NOMO-1 (cell line): ENCODE measurements around the gene TEX19.
"Not testable (repeated sequence)": the region's sequence is repeated elsewhere in the genome, so short reads cannot be mapped to it uniquely, and the experiment has no call there.

Experiments
- DNase-seq, 2 experiments: peaks; one replicate each; lab custom pipeline; 2025; ENCODE audit not compliant: unreplicated experiment in 2 of 2; lab: John Stamatoyannopoulos, UW

Gene TEX19

DNA sequence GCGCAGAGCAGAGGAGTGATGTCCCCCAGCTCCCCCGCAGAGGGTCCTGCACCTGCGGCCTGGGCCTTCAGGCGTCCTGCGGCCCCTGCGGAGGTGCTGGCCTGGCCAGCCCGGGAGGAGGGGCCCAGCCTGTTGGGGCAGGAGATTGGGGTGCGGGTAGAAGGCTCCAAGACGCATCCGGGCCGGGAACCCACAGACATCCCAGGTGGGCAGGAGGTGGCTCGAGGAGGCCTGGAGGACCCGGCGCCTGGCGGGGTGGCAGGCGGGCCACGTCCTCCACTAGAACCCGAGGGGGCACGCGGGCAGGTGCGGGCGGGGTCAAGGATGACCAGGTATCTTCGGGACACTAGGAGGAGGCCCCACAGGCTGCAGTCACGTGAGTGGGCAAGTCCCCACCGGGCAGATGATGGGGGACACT, 24.8 kb upstream of the TEX19 start:
- DNase-seq: no peak

DNA sequence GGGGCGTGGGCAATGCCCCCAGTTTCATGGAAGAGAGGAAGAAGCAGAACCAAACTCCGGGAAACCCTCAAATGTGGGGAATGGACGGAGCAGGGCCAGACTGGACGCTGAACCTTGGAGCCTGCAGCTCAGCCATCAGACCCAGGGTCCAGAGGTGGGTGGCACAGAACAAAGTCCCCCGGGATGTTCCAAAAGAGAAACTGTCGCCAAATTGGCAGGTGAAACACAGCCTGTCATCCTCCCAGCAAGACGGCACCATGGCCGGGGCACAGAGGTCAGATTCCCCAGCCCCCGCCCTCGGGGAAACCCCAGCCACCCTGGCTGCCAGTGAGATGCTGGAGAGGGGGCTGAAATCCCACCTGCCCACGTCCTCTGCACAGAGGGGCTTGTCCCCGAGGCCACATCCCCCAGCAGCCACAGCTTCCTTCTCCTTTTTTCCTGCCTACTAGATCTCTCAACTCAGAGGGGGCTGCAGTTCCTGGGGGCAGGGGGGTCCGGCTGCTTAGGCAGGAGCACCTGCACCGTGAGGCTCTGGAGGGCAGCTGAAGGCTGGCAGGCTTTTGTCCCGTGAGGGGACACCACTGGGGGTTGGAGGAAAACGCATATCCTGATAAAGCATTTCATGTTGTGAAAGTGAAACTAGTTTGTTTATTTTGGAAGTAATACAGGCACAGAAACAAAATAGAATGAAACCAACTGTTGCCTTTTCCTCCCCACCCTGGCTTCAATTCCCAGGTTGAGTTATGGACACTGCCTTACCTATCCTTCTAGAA, 24.2 kb upstream of the TEX19 start:
- peak in 1 of 2 experiments; percentile 24 for DNase-seq

DNA sequence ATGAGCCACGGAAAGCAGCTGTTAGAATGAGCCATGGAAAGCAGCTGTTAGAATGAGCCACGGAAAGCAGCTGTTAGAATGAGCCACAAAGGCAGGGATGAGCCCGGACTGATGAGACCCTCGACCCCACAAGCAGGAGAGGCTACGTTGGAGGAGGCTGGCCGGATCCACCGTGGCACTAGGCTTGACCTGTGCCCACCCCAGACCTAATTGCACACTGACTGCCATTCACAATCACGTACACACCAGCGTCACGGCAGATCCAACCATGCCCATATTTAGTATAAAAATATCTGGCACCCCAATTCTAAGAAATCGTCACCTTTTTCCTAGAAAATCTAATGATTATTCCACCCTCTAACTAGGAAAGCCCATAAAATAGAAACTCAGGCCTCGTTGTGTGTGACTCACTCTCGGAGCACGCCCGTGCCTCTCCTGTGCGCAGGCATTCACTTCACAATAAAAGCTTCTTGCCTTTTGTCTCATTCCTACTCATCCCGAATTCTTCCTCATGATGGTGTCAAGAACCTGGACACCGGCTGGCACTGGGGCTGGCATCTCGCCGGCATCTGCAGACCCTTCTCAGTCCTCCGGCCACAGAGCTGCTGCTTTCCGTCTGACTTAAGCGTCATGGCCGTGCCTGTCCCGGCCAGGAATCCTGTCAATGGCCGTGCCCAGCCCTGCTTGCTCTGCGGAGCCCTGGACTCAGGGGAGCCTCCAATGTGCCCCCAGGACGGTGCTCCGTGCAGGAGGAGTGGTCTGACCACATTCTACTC, 20.0 kb upstream of the TEX19 start:
- DNase-seq: no peak

DNA sequence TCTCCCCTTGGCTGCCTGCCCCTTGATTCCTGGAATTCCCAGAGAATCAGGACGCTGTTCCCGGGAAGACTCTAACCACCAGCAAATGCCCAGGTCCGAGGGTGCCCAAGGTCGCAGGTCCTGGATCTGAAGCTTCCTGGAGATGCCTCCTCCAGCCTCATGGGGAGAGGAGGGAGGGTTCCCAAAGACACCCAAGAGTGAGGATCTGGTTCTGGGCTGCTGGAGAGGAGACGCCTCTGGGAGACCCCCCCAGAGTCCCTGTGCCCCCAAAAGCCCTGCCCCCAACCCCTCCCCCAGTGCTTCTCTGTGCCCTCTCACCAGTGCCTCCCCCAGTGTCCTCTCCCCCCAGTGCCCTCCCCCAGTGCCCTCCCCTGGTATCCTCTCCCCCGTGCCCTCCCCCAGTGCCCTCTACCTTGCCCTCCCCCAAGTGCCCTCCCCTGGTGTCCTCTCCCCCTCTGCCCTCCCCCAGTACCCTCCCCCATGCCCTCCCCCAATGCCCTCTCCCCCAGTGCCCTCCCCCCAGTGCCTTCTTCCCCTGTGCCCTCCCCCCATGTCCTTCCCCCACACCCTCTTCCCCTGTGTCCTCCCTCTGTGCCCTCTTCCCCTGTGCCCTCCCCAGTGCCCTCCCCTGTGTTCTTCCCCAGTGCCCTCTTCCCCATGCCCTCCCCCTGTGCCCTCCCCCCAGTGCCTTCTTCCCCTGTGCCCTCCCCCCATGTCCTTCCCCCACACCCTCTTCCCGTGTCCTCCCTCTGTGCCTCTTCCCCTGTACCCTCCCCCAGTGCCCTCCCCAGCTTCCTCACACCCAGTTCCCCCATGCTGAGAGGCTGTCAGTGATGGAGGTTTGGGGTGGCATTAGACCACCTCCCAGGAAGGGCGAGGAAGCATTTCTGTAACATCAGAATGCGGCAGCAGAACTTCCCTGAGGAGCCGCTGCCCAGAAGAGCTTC, 19.1 kb upstream of the TEX19 start:
- no peak for DNase-seq

DNA sequence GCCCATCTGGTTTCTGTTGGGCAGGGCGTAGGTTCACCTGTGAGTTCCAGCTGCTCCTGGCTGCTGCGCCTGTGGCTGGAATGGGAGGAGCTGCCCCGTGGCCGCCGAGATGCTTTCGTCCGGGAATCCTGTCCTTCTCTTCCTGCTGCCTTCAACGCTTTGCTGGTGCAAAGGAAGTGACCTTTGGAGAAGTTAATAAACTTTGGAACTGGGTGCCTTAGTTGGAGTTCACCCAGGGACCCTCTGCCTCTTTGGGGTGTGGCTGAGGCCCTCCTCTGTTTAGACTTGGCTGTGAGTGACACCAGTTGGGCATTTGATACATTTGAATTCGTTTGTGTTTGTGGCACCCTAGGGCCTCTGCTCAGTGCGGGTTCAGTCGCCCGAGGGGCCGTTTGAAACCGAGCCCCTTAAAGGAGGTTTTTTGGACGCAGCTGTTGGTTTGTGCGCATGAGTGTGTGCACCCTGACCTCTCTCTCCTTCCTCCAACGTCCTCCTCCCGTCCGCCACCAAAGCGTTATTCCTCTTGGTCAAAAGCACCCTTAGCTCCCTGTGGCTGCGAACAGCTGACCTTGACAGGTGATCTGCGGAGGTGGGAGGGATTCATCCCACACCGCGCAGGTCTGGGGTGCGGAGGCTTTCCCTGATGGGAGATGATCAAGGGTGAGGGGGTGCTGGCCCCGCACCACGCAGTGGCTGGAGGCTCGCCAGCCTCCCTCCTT, 16.5 kb upstream of the TEX19 start:
- no peak for DNase-seq

DNA sequence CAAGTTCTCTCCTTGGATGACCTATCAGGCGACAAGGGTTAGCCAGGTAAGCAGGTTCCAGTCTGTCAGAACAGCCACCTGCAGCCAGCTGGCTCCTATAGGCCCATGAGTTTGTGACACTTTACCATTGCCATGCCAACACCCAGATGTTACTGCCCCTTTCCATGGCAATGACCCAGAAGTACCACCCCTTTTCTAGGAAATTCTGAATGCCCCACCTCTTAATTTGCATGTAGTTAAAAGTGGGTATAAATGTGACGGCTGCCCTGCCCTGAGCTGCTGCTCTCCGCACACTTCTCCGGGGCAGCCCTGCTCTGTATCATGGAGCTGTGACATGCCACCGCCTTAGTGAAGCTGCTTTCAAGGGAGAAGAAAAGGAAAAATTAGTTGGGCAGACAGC, 15.5 kb upstream of the TEX19 start:
- no peak for DNase-seq

DNA sequence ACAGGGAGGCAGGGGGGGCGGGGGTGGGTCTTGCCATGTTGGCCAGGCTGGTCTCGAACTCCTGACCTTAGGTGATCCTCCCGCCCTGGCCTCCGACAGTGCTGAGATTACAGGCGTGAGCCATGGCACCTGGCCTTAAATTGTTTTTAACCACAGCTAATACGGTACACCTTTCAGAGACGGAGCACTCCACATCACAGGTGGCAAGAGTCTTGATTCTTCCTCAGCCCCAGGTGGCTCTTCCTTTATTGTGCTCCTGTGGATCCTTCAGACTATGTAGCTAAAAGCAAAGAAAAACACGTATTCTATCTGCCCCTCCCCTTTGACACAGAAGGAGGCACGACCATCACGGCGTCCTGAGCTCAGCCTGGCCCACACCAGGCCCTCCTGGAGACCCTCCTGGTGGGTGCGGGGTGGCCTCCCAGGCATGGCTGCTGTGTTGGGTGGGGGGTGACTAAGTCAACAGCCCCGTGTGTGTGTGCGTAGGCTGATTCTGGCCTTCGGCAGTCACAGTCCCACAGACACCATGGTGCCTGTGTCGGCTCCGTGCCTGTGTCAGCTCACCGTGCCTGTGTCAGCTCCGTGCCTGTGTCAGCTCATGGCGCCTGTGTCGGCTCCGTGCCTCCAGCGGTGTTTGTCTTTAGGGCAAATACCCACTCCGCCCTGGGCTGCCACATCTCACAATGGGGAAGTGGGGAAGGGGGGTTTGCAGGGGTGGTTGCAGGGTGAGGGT, 14.7 kb upstream of the TEX19 start:
- DNase-seq: no peak

DNA sequence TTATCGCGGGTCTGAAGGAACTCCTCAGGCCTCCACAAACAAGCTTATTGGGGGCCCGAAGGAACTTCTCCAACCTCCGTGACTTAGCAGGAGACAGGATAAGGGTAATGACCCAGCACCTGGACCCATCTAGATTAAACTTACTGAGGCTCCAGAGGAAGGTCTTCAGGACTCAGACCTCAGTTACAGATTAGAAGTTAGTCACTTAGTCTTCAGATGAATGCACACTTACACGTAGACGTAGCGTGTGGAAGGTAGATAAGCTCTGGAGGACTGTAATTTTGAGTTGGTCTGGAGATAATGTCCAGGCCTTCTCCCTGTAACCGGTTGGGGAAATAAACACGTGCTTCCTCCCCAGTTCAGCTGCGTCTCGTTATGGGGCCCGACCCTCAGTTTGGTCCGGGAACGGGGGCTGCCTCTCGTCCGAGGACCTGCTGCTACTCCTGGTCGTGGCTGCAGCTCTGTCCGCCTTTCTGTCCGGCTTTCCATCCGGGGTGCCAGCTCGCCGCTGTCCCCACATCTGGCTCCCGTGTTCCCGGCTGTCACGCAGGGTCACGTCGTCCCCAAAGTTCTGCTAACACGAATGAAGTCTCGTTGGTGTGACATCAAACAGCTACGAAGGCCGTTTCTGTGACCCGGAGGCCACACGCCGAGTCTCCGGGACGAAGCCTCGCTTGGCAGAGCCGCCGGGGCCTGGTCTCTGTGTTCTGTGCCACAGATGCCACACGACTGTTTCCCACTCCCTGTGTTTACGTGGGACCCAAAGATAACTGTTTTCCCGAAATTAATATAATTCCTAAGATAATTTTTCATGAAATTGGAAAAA, 13.7 kb upstream of the TEX19 start:
- no peak for DNase-seq

DNA sequence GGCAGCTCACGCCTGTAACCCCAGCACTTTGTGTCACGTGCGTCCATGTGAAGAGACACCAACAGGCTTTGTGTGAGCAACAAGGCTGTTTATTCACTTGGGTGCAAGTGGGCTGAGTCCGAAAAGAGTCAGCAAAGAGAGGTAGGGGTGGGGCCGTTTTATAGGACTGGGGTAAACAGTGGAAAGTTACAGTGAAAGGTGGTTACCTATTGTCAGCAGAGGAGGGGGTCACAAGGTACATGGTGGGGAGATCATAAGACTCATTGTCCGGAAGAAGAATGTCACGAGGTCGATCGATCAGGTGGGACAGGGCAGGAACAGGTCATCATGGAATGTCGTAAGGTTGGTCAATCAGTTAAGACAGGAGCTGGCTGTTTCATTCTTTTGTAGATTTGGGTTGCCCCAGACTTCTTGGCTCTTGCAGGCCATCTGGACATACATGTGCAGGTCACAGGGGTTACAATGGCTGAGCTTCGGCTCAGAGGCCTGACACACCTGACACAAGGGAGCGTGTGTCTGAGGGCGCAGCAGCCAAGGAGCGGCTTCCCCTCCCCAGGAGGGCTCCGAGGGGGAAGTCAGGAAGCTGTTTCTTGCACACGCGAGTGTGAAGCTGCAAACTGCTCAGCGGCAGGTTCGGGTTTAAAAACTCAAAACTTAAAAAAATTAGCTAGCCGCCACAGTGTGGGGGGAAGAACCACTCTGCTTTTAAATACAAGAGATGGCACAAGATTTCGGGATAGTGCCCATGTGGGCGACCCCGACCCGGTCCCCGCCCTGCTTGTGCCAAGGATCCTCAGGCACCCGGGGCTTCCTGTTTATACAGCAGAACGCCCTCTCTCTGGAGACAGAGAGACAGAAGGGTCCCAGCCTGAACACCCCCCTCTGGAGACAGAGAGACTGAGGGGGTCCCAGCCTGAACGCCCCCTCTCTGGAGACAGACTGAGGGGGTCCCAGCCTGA, 12.4 kb upstream of the TEX19 start:
- DNase-seq: no peak

DNA sequence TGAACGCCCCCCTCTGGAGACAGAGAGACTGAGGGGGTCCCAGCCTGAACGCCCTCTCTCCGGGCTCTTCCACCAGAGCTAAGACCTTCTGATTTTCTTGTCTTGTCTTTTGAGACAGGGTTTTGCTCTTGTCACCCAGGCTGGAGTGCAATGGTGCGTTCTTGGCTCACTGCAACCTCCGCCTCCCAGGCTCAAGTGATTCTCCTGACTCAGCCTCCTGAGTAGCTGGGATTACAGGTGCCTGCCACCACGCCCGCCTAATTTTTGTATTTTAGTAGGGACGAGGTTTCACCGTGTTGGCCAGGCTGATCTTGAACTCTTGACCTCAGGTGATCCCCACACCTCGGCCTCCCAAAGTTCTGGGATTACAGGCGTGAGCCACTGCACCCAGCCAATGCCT, 11.1 kb upstream of the TEX19 start:
- DNase-seq: not testable (repeated sequence)

DNA sequence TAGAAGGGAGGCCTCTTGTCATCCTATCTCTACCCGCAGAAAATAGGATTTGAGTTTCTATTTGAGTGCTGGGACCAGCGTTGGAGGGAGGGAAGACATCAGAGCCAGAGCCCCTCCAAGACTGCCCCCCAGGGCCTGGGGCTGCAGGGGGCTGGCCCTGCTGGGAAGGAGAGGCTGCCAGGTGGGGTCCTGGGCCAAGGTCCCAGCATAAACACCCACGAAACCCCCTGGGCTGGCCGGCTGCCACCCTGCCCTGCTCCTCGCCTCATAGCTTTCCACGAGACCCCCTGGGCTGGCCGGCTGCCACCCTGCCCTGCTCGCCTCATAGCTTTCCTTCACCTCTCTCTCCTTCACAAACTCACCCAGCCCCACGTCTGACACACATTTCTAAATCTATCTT, 10.6 kb upstream of the TEX19 start:
- no peak for DNase-seq

DNA sequence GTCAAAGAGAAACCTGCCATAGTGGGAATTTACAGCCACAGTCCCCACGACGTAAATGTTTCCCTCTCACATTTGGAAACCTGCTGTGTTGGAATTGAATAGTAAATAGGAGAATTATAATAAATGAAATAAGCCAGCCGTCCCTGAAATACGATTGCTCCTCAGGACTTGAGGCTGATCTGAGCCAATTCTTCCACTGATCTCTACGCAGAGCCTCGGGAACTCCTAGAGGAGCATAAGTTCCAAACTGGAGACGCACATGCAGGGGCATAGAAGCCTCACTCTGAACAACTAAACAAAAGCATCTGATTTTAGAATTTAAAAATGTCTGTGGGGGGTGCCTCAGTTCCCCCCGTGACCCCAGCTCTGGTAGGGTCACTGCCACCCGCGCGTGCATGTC, 10.2 kb upstream of the TEX19 start:
- DNase-seq: no peak

DNA sequence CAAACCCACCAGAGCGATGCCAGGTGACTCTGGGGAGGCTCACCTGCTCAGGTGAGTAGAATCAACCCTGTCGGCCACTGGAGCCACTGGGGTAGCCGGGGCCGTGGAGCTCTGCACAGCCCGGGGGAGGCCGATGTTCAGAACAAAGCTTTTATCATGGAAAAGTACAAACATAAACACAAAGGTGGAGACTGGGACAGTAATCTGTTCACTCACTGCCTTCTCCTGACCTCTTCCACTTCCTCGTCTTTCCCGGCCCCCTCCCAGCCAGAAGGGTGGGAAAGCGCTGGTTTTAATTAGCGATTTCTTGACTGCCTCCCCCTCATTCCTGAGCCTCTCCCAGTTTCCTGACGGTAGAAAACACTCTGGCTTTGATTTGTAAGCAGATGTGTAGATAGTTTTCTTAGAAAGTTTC, 9.8 kb upstream of the TEX19 start:
- DNase-seq: no peak

DNA sequence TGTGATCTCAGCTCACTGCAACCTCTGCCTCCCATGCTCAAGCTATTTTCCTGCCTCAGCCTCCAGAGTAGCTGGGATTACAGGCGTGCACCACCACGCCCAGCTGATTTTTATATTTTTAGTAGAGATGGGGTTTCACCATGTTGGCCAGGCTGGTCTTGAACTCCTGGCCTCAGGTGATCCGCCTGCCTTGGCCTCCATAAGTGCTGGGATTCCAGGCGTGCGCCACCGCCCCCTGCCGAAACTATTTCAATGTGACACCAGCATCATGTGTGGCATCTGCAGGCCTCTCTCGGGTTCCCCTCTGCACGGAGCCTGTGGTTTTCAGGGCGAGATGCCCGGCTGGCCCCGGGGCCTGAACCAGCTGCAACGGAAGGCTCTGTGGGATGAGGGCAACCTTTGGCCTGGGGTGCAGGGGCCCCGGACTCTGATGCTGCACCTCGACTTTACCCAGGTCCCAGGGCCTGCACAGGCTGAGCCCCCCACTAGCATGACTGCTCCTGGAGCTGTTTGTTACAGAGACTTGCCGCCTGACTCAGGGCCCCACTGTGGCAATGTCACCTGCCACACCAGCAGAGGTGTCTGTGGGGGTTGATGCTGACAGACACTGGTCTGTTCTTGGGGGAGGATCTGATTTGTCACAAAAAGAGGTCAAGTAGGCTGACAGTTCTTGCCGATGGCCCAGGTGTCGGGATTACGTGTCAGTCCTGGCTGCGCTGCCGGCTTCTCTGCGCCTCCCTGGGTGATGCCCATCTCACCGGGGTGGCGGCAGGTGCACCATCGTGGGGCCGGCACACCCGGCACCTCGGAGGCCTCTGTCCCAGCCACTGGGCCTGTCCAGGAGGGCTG, 8.6 kb upstream of the TEX19 start:
- peak; percentile 16 to 35 for DNase-seq

DNA sequence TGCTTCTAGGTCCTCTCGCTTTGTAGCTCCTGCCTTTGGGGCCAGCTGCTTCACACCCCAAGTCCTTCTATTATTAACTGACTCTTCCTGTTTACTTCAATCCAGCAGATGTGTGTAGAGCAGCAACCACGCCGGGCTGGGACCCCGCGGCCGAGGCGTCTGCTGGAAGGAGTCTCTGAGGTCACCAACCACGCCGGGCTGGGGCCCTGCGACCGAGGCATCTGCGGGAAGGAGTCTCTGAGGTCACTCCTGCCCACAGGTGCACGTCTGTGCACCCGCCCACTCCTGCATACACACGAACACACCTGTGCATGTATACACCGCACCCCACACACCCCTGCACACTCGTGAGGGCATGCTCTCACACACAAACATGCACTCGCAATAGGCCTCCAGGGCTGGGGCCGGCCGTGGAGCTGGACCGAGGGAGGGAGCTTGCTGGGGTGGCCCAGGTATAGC, 7.8 kb upstream of the TEX19 start:
- DNase-seq: no peak

DNA sequence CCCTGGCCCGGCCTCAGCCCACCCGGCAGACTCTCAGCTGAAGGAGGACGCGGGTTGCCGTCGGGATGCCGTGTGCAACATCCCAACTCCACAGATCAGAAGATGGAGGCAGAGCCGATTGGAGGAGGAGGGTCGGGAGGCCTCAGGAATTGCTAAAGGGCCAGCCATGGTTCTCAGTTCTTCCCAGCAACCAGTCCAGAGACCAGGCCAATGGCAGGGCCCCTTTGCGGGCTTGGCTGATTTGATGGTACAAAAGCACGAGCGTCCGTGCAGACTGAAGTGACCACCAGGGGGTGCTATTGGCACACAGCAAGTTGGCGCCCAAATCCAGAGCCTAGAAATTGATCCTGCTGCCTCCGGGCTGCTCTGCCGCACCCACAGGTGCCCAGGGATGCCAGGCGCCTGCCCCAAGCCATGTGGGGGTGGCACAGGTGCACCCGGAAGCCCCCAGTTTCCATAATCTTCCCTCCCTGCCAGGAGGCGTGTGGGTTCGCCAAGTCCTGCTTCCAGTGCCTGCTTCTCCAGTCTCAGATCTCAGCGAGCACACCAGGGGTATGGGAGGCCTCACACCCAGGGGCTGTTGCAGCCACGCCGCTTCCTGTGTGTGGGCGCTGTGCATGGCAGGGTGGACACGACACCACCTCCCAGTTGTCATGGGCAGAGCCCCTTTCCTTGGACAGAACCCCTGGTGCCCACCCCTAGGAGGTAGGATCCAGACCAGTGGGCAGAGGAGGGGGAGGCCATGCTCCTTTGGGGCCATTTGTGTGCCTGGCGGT, 7.1 kb upstream of the TEX19 start:
- peak; percentile 69 to 73 for DNase-seq
